GM10847 (cell line): ENCODE results near the gene CTIF.

Experiments
- POLR2A ChIP-seq: IDR thresholded peaks from 2 replicates; pipeline ENCODE4 v1.6.1; 2011; ENCODE audit not compliant: insufficient read length; ENCODE audit errors: extremely low read depth

CTIF gene

GRCh38 chr18:48866028-48866733 lies 327.4 kb downstream of the CTIF start:
- TF ChIP-seq POLR2A = no peak

- no peak for TF ChIP-seq POLR2A
These were observed 328.0 kb downstream of the CTIF start for GRCh38 chr18:48866856-48867255.

- TF ChIP-seq POLR2A = no peak
These were observed 329.1 kb downstream of the CTIF start for GRCh38 chr18:48867978-48868377.

- TF ChIP-seq POLR2A = no peak
These were observed 329.9 kb downstream of the CTIF start for GRCh38 chr18:48868468-48869466.

- no peak for TF ChIP-seq POLR2A
These were observed 330.8 kb downstream of the CTIF start for GRCh38 chr18:48869591-48869990.

- no peak for TF ChIP-seq POLR2A
These were observed 332.7 kb downstream of the CTIF start for GRCh38 chr18:48871391-48872166.

- TF ChIP-seq POLR2A = no peak
These were observed 333.7 kb downstream of the CTIF start for GRCh38 chr18:48872234-48873145.

- TF ChIP-seq POLR2A = no peak
These were observed 335.4 kb downstream of the CTIF start for GRCh38 chr18:48874233-48874632.

GRCh38 chr18:48874701-48875162 lies 335.9 kb downstream of the CTIF start:
- TF ChIP-seq POLR2A = no peak

- no peak for TF ChIP-seq POLR2A
These were observed 336.6 kb downstream of the CTIF start for GRCh38 chr18:48875314-48875941.

- TF ChIP-seq POLR2A = no peak
These were observed 337.2 kb downstream of the CTIF start for GRCh38 chr18:48875942-48876511.

- TF ChIP-seq POLR2A = no peak
These were observed 337.8 kb downstream of the CTIF start for GRCh38 chr18:48876590-48876989.

- TF ChIP-seq POLR2A = no peak
These were observed 339.1 kb downstream of the CTIF start for GRCh38 chr18:48877941-48878340.

GRCh38 chr18:48878471-48878870 lies 339.6 kb downstream of the CTIF start:
- no peak for TF ChIP-seq POLR2A

GRCh38 chr18:48879008-48879431 lies 340.2 kb downstream of the CTIF start:
- no peak for TF ChIP-seq POLR2A
